Measurements from ENCODE around the gene HOXA1. TPM values are rescaled to one million over a fixed set of nuclear protein-coding genes. Genes with fewer than 3 reads are reported as not detected.
A peak's percentile ranks its signal among the peaks of the same experiment; 100 is the strongest.

Gene HOXA1
- total RNA-seq, 4 donors from 2014 or later = 1.6 to 2.5 (median 2.2) TPM

DNA sequence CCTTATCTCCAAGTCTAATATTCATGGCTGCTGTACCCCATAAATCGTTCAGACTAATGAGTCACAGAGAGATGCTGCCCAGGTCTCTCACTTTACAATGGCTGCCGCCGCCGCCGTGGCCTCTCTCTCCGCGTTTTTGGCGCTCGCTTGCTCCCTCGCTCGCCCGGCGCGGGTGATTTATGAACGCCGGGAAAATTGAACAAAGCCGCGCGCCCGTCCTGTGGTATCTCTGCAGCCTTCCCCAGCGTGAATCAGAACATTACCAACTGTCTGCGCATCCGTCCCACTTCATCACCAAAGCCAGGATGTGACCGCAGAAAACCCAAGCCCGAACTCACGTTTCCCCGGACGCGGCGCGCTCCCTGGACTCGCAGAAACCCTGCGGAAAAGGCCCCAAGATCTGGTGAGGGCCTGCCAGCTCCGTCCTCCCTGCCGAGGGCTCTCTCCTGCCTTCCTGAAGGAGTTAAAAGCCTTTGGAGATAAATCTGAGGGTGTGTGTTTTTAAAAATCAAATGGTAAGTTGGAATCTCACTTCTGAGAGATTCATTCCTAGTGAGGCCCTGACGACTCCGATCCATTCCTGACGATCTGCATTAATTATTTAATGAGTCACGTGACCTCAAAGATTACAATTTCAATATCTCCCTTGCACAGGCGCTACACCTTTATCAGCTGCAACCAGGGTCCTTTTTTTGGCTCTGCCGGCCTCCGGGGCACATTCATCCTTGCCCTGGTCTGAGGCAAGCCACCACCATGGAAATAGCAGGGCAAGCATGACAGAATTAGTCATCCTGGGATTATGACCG lies 28.5 kb upstream of the HOXA1 start:
- 47 to 52% methylated on average over 23 to 28 of the region's 43 CpGs for WGBS, 2 donors
- TF ChIP-seq POLR2A (IDR thresholded peaks at IDR 0.05) = no peak
- TF ChIP-seq, protein P1, sequence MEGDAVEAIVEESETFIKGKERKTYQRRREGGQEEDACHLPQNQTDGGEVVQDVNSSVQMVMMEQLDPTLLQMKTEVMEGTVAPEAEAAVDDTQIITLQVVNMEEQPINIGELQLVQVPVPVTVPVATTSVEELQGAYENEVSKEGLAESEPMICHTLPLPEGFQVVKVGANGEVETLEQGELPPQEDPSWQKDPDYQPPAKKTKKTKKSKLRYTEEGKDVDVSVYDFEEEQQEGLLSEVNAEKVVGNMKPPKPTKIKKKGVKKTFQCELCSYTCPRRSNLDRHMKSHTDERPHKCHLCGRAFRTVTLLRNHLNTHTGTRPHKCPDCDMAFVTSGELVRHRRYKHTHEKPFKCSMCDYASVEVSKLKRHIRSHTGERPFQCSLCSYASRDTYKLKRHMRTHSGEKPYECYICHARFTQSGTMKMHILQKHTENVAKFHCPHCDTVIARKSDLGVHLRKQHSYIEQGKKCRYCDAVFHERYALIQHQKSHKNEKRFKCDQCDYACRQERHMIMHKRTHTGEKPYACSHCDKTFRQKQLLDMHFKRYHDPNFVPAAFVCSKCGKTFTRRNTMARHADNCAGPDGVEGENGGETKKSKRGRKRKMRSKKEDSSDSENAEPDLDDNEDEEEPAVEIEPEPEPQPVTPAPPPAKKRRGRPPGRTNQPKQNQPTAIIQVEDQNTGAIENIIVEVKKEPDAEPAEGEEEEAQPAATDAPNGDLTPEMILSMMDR (IDR thresholded peaks at IDR 0.05) = no peak
- no peak for DNase-seq
- H3K4me1 ChIP-seq = peaks cover 17 to 100% (median 63%) of the 10 kb centered on the region in 3 donors
- peak overlapping the region; percentile 31 to 91 (median 50) for H3K4me3 ChIP-seq
- no peaks in the 10 kb centered on the region for H3K9me3 ChIP-seq
- no peaks in the 10 kb centered on the region for H3K36me3 ChIP-seq
- peak overlapping the region; percentile 86 to 99 (median 93) for H3K27ac ChIP-seq
- intact Hi-C loops (cut with DNase I) = no loop called here
- H3K27me3 ChIP-seq = no peaks in the 10 kb centered on the region

DNA sequence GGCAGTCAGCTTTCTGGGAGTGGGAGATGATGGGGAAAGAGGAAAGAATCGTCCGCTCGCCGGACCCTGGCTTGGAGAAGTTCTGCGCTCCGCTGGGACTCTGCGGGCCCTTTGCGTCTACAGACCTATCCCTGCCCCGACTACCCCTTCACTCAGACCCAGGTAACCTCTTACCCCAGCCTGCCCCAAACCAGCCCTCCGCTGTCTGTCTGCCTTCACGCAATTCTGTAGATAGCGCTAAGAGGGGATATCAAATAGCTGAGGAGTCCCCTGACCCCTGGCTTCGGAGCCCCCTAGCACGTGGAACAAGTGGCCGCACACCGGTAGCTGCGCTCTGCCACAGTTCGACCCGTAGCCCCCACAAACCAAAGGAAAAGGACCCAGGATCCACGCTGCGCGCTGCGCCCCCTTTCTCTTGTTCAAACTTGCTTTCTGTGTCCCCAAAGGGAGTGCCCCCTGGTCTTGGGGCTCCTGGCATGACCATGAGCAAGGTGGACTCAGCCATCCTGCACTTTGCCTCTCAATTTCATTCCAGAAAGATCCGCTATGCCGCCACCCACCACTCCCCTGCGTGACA lies 27.8 kb upstream of the HOXA1 start:
- peak overlapping the region; percentile 86 to 99 (median 93) for H3K27ac ChIP-seq
- no peak for DNase-seq
- TF ChIP-seq POLR2A (IDR thresholded peaks at IDR 0.05) = no peak
- TF ChIP-seq, protein P1 (IDR thresholded peaks at IDR 0.05) = no peak
- intact Hi-C loops (cut with DNase I) = no loop called here
- peak overlapping the region; percentile 31 to 91 (median 50) for H3K4me3 ChIP-seq
- H3K9me3 ChIP-seq = no peaks in the 10 kb centered on the region
- H3K4me1 ChIP-seq = peaks cover 23 to 100% (median 65%) of the 10 kb centered on the region in 3 donors
- WGBS, 2 donors = 55 to 70% methylated on average over 13 to 24 of the region's 26 CpGs
- H3K27me3 ChIP-seq = no peaks in the 10 kb centered on the region
- H3K36me3 ChIP-seq = no peaks in the 10 kb centered on the region

DNA sequence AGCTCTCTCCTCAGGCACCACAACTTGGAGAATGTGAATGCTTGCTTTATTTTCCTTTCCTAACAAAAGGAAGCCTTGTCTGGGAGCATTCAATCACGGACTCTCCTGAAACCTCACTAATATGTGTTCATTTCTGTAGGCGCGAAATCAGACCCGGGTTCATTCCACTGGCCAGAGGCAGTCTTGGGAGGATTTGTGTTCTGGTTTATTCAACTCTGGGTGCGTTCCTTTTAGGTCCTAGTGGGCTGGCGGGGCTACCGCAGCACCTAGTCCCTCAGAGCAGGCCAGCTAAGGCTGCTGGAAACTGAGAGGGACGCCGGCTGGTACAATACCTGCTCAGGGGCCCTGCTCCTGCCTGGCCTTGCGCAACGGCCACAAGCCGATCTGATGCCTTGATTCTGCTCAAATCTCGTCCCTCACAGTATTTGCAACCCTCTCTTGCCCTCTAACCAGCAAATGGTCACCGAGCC lies 27.2 kb upstream of the HOXA1 start:
- TF ChIP-seq, protein P1 (IDR thresholded peaks at IDR 0.05) = no peak
- TF ChIP-seq POLR2A (IDR thresholded peaks at IDR 0.05) = no peak
- peaks cover 26 to 100% (median 64%) of the 10 kb centered on the region in 3 donors for H3K4me1 ChIP-seq
- peak overlapping the region; percentile 31 to 91 (median 50) for H3K4me3 ChIP-seq
- H3K27ac ChIP-seq = peak overlapping the region; percentile 86 to 99 (median 93)
- no peak for DNase-seq
- no peaks in the 10 kb centered on the region for H3K27me3 ChIP-seq
- H3K9me3 ChIP-seq = no peaks in the 10 kb centered on the region
- 25 to 28% methylated on average over 4 to 12 of the region's 14 CpGs for WGBS, 2 donors
- no peaks in the 10 kb centered on the region for H3K36me3 ChIP-seq
- intact Hi-C loops (cut with DNase I) = no loop called here

DNA sequence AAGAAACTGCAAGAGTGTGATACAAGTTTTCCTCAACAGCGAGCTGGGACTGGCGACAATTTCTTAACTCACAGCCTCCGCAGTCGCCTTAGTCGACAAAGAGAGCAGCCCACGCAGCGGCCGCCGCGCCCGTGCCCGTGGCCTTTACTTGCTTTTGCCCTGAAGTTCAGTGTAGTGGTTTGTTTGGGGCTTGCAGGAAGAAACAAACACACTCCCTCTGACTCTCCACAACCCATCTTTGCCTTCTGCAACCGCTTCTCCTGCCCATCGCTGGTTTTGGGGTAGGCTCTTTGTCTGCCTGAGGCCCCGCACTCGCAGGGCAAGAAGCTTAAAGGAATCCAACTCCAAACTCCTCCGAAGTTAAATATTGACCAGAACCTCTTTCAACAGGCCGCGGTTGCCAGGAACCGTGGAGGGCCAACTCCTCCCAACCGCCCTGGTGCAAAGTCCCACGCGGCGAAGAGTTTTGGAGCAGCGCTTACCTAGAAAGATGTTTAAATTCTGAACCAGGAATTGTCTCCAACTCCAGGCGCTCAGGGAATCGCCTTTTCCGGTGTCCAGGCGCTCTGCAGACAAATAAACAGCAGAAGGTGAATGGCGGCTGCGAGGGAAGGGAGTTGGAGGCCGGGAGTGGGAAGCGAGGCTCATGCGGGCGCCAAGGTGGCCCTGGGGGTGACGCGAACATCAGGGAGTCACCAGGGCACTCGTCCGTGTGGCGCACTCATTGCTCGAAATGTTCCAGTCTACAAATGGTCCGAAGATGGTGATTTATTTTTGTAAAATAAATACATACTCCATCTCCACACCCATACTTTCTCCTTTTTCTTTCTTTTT lies 26.5 kb upstream of the HOXA1 start:
- Histone ChIP-seq H3K4me1 (peaks cover 33 to 100% (median 62%) of the 10 kb centered on the region in 3 donors), H3K27me3 (no peaks in the 10 kb centered on the region), H3K4me3 (peak overlapping the region; percentile 31 to 91 (median 50)), H3K36me3 (no peaks in the 10 kb centered on the region), H3K27ac (peak overlapping the region; percentile 86 to 99 (median 93)), H3K9me3 (no peaks in the 10 kb centered on the region)
- 29% methylated on average over 34 to 38 of the region's 42 CpGs for WGBS, 2 donors
- intact Hi-C loops (cut with DNase I) = no loop called here
- no peak for DNase-seq
- TF ChIP-seq, protein P1 (IDR thresholded peaks at IDR 0.05) = no peak
- no peak for TF ChIP-seq POLR2A (IDR thresholded peaks at IDR 0.05)

Measured in esophagus squamous epithelium (tissue), 5 donors.